Neural progenitor cell (in vitro differentiated cells): ENCODE data around the gene TPPP3. TPM values are rescaled to one million over a fixed set of nuclear protein-coding genes. Genes with fewer than 3 reads are reported as not detected.
A peak's percentile ranks its signal among the peaks of the same experiment; 100 is the strongest.

Source experiments
- DNase-seq: peaks from one replicate; pipeline ENCODE4 v3.0.0-alpha.2; 2016; ENCODE audit warnings: low spot score
- H2AFZ ChIP-seq: fragments of 200-600 bp; sonication (generic); replicated peaks from 2 replicates; pipeline ENCODE4 v1.6.1; 2016; ENCODE audit warnings: antibody characterized with exemption
- H3F3A ChIP-seq: fragments of 200-600 bp; sonication (generic); 2 replicates; pipeline ENCODE4 v1.6.1; 2016; ENCODE audit warnings: antibody characterized with exemption, low read depth
- H3K27ac ChIP-seq: fragments of 200-600 bp; sonication (generic); 2 replicates; pipeline ENCODE4 v1.5.1; 2016; ENCODE audit warnings: mild to moderate bottlenecking
- H3K27me3 ChIP-seq: fragments of 200-600 bp; sonication (generic); 2 replicates; pipeline ENCODE4 v1.6.1; 2016; ENCODE audit warnings: mild to moderate bottlenecking, moderate library complexity
- H3K36me3 ChIP-seq: fragments of 200-600 bp; sonication (generic); 2 replicates; pipeline ENCODE4 v1.5.1; 2016
- H3K4me1 ChIP-seq: fragments of 200-600 bp; sonication (generic); 2 replicates; pipeline ENCODE4 v1.6.1; 2016; ENCODE audit warnings: mixed run types
- H3K4me2 ChIP-seq: fragments of 200-600 bp; sonication (generic); 2 replicates; pipeline ENCODE4 v1.6.1; 2016
- H3K4me3 ChIP-seq: fragments of 200-600 bp; sonication (generic); 2 replicates; pipeline ENCODE4 v1.5.1; 2016
- H3K79me2 ChIP-seq: fragments of 200-600 bp; sonication (generic); 2 replicates; pipeline ENCODE4 v1.6.1; 2016; ENCODE audit warnings: low read depth
- H3K9ac ChIP-seq: fragments of 200-600 bp; sonication (generic); 2 replicates; pipeline ENCODE4 v1.6.1; 2016
- H3K9me3 ChIP-seq: fragments of 200-600 bp; sonication (generic); 2 replicates; pipeline ENCODE4 v1.5.1; 2016; ENCODE audit warnings: low read depth
- H4K20me1 ChIP-seq: fragments of 200-600 bp; sonication (generic); 2 replicates; pipeline ENCODE4 v1.6.1; 2016; ENCODE audit warnings: low read depth
- H3K27ac Mint-ChIP-seq: 3 replicates; pipeline ENCODE4 v1.8.0; 2021; ENCODE audit warnings: mixed read lengths
- H3K27me3 Mint-ChIP-seq: 2 replicates; pipeline ENCODE4 v1.8.0; 2022; ENCODE audit warnings: low read depth, mild to moderate bottlenecking, inconsistent platforms, moderate library complexity, mixed read lengths; ENCODE audit not compliant: insufficient read depth
- H3K36me3 Mint-ChIP-seq: 3 replicates; pipeline ENCODE4 v1.8.0; 2021; ENCODE audit warnings: mixed read lengths
- H3K4me1 Mint-ChIP-seq: 3 replicates; pipeline ENCODE4 v1.8.0; 2021; ENCODE audit warnings: mixed read lengths
- H3K4me3 Mint-ChIP-seq: 3 replicates; pipeline ENCODE4 v1.8.0; 2021; ENCODE audit warnings: mild to moderate bottlenecking, moderate library complexity, mixed read lengths
- H3K9me3 Mint-ChIP-seq: 3 replicates; pipeline ENCODE4 v1.8.0; 2020; ENCODE audit warnings: mixed read lengths
- CTCF ChIP-seq: fragments of 200-600 bp; sonication (generic); IDR thresholded peaks from 2 replicates; pipeline ENCODE4 v1.5.1; 2017; ENCODE audit warnings: antibody characterized with exemption, mild to moderate bottlenecking
- EZH2 ChIP-seq: fragments of 200-600 bp; sonication (generic); IDR thresholded peaks from 2 replicates; pipeline ENCODE4 v1.6.1; 2017; ENCODE audit warnings: antibody characterized with exemption, mild to moderate bottlenecking, moderate library complexity
- EZH2phosphoT487 ChIP-seq: fragments of 200-600 bp; sonication (generic); IDR thresholded peaks from 2 replicates; pipeline ENCODE4 v1.6.1; 2017; ENCODE audit warnings: antibody characterized with exemption
- total RNA-seq: library from RNA; depleted of rRNA; stranded (reverse); fragments of >200 nt; gene quantifications from 2 replicates; pipeline ENCODE4 v1.2.3, GENCODE V29; 2015; ENCODE audit warnings: low replicate concordance

The TPPP3 gene
- total RNA-seq, 1 donor from 2014 or later, result not detected

GRCh38 chr16:67433131-67433719 lies 39.9 kb upstream of the TPPP3 start:
- H3K4me1 ChIP-seq, result peaks cover 18% of the 10 kb centered on the region

DNA sequence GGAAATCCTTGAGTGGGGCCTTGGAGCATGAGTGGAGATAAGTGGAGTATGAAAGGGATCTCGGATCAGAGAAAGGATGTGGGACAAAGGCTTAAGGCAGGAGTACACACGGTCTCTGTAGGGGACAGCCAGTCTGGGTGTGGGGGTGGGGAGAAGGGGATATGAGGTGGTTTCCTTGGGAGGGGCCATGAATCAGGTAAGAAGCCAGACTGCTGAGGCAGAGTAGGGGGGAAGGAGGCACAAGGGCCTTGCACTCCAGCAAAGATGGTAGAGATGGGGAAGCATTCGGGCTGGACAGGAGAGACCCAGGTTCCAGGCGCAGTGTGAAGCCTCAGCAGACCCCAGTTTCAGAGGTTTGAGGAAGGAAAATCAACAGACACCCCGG lies 39.2 kb upstream of the TPPP3 start:
- no peaks in the 10 kb centered on the region for H3K9me3 Mint-ChIP-seq
- no peak overlapping the region for H3K27ac ChIP-seq
- peaks cover 26% of the 10 kb centered on the region for H3K4me1 Mint-ChIP-seq
- no peaks in the 10 kb centered on the region for H3K36me3 Mint-ChIP-seq
- no peaks in the 10 kb centered on the region for H4K20me1 ChIP-seq
- H3K27me3 ChIP-seq, result peaks cover 54% of the 10 kb centered on the region
- no peak overlapping the region for H3K9ac ChIP-seq
- H3K4me2 ChIP-seq, result peak overlapping the region; percentile 94
- H3K4me3 Mint-ChIP-seq, result peak overlapping the region; percentile 77
- H3K4me1 ChIP-seq, result peaks cover 18% of the 10 kb centered on the region
- DNase-seq, result no peak
- H2AFZ ChIP-seq, result no peak overlapping the region
- no peaks in the 10 kb centered on the region for H3K79me2 ChIP-seq
- H3F3A ChIP-seq, result peaks cover 13% of the 10 kb centered on the region
- peak overlapping the region; percentile 82 for H3K27ac Mint-ChIP-seq
- H3K36me3 ChIP-seq, result no peaks in the 10 kb centered on the region
- TF ChIP-seq CTCF (no peak), EZH2 (no peak), EZH2phosphoT487 (no peak)
- H3K4me3 ChIP-seq, result no peak overlapping the region
- H3K9me3 ChIP-seq, result no peaks in the 10 kb centered on the region
- H3K27me3 Mint-ChIP-seq, result peaks cover 38% of the 10 kb centered on the region

More at GRCh38 chr16:67433131-67433719, 39.9 kb upstream of the TPPP3 start:
- Histone ChIP-seq H3K27ac (no peak overlapping the region), H3K27me3 (peaks cover 53% of the 10 kb centered on the region), H3K36me3 (no peaks in the 10 kb centered on the region), H3K9ac (no peak overlapping the region), H3K4me3 (no peak overlapping the region), H4K20me1 (no peaks in the 10 kb centered on the region), H3F3A (peaks cover 13% of the 10 kb centered on the region), H3K9me3 (no peaks in the 10 kb centered on the region), H3K79me2 (no peaks in the 10 kb centered on the region), H2AFZ (no peak overlapping the region), H3K4me2 (no peak overlapping the region)
- peaks cover 35% of the 10 kb centered on the region for H3K27me3 Mint-ChIP-seq
- TF ChIP-seq CTCF, result no peak
- no peak for TF ChIP-seq EZH2phosphoT487
- no peak for TF ChIP-seq EZH2
- H3K36me3 Mint-ChIP-seq, result no peaks in the 10 kb centered on the region
- no peak for DNase-seq
- H3K4me1 Mint-ChIP-seq, result peaks cover 26% of the 10 kb centered on the region
- H3K4me3 Mint-ChIP-seq, result no peak overlapping the region
- H3K9me3 Mint-ChIP-seq, result no peaks in the 10 kb centered on the region
- H3K27ac Mint-ChIP-seq, result peak overlapping the region; percentile 23

DNA sequence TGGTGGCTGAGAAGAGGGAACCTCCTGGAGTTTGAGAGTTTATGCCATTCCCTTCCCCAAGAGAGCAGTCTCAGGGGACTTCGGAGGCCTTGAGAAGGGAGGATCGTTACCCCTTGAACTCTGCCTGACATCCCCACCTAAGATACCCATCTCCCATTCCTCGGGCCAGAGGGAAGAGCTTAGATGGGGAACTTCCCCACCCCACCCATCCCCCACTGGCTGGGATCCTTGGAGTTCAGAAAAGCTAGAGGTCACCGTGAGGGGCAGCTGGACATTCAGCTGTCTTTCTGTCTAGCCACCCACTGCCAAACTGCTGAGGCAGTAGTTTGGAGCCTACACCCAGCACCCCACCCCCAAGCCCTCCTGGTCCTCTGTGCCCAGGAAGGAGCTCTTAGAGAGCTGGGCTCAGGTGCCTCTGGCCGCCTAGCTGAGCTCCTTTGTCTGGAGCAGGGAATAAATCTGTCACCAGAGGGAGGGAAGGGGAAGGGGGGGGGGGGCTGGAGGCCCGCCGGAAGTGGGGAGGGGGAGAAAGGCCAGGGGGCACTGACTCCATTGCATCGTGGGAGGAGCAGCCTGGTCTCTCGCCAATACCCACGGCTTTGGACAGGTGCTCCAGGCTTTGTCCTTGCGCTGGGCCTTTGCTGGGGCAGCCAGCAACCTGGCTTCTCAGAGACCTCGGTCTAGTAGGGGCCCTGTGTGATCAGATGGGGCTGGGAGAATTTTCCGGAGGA lies 38.6 kb upstream of the TPPP3 start:
- H3K79me2 ChIP-seq, result no peaks in the 10 kb centered on the region
- H2AFZ ChIP-seq, result peak overlapping the region; percentile 76
- no peaks in the 10 kb centered on the region for H3K36me3 Mint-ChIP-seq
- H3K9me3 ChIP-seq, result no peaks in the 10 kb centered on the region
- H3F3A ChIP-seq, result peaks cover 13% of the 10 kb centered on the region
- H3K4me3 ChIP-seq, result peak overlapping the region; percentile 59
- H3K4me3 Mint-ChIP-seq, result peak overlapping the region; percentile 80
- peaks cover 18% of the 10 kb centered on the region for H3K4me1 ChIP-seq
- peaks cover 54% of the 10 kb centered on the region for H3K27me3 ChIP-seq
- H3K4me1 Mint-ChIP-seq, result peaks cover 28% of the 10 kb centered on the region
- H3K9ac ChIP-seq, result no peak overlapping the region
- H3K4me2 ChIP-seq, result peak overlapping the region; percentile 94
- H3K36me3 ChIP-seq, result no peaks in the 10 kb centered on the region
- DNase-seq, result peak; percentile 44
- peaks cover 39% of the 10 kb centered on the region for H3K27me3 Mint-ChIP-seq
- peak overlapping the region; percentile 82 for H3K27ac Mint-ChIP-seq
- no peak overlapping the region for H3K27ac ChIP-seq
- no peaks in the 10 kb centered on the region for H3K9me3 Mint-ChIP-seq
- TF ChIP-seq EZH2phosphoT487 (no peak), EZH2 (no peak), CTCF (no peak)
- H4K20me1 ChIP-seq, result no peaks in the 10 kb centered on the region
